Activated T-cell treated with anti-CD3 and anti-CD28 coated beads, Interleukin-2, amount 50 U/mL, for 24 hours (primary cell): ENCODE data around the gene NINJ1.
A peak's percentile ranks its signal among the peaks of the same experiment; 100 is the strongest.

Experiments
- DNase-seq: peaks from one replicate; pipeline ENCODE4 v3.0.0-alpha.2; 2020
- H3K27ac Mint-ChIP-seq: 2 replicates; pipeline ENCODE4 v1.8.0; 2020; ENCODE audit warnings: mild to moderate bottlenecking, mixed read lengths
- H3K27me3 Mint-ChIP-seq: 2 replicates; pipeline ENCODE4 v1.8.0; 2020; ENCODE audit warnings: mixed read lengths
- H3K36me3 Mint-ChIP-seq: 2 replicates; pipeline ENCODE4 v1.8.0; 2020; ENCODE audit warnings: low read depth, mixed read lengths
- H3K4me1 Mint-ChIP-seq: 2 replicates; pipeline ENCODE4 v1.8.0; 2020; ENCODE audit warnings: low read depth, mixed read lengths
- H3K4me3 Mint-ChIP-seq: 2 replicates; pipeline ENCODE4 v1.8.0; 2020; ENCODE audit warnings: mild to moderate bottlenecking, moderate library complexity, mixed read lengths
- H3K9me3 Mint-ChIP-seq: 2 replicates; pipeline ENCODE4 v1.8.0; 2020; ENCODE audit warnings: mixed read lengths

The NINJ1 gene

DNA sequence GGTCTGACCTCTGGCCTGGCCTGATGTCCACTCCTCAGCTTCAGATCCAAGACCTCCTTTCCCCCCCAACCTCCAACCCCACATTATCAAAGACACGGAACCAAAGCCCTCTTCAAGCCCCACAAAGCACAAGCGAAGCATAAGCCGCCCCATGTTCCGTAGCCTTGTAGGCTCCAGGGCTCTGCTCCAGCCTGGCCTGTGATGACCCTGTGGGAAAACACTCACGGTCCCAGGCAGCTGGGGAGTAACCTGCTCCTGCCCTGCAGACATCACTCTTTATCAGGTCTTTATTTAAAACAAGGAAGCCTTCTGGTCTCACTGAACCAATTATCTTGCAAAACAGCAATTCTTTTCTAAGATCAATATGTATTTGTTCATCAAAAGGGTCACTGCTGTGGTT is 34.5 kb upstream of the NINJ1 start:
- H3K4me3 Mint-ChIP-seq = no peak overlapping the region
- H3K27me3 Mint-ChIP-seq = no peaks in the 10 kb centered on the region
- no peaks in the 10 kb centered on the region for H3K4me1 Mint-ChIP-seq
- no peaks in the 10 kb centered on the region for H3K36me3 Mint-ChIP-seq
- H3K27ac Mint-ChIP-seq = no peak overlapping the region
- DNase-seq = no peak
- no peaks in the 10 kb centered on the region for H3K9me3 Mint-ChIP-seq

DNA sequence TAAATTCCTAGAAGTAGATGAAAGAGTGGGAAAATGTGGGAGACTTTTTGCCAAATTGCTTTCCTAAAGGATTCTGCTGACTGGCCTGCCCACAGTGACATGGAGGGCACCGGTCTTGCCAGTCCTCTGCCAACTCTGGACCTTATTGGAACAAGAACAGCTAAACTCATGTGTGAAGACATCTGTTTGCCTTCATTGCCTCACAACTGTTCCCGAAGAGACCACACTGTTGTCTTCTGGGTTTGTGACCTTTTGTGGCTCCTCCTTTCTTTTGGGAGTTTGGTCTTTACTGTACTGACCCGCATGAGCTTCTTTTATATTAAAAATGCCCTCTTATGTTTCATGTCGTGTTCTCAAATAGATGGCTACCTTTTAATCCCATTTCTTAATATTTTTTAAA is 33.8 kb upstream of the NINJ1 start:
- Mint-ChIP-seq H3K27ac (no peak overlapping the region), H3K4me3 (no peak overlapping the region), H3K27me3 (no peaks in the 10 kb centered on the region), H3K4me1 (no peaks in the 10 kb centered on the region), H3K36me3 (no peaks in the 10 kb centered on the region), H3K9me3 (no peaks in the 10 kb centered on the region)
- DNase-seq = no peak

- H3K27me3 Mint-ChIP-seq = no peaks in the 10 kb centered on the region
- no peaks in the 10 kb centered on the region for H3K36me3 Mint-ChIP-seq
- no peak overlapping the region for H3K4me3 Mint-ChIP-seq
- H3K27ac Mint-ChIP-seq = no peak overlapping the region
- DNase-seq = no peak
- no peaks in the 10 kb centered on the region for H3K4me1 Mint-ChIP-seq
- no peaks in the 10 kb centered on the region for H3K9me3 Mint-ChIP-seq
Measured at GRCh38 chr9:93167185-93167584, 33.1 kb upstream of the NINJ1 start.

- Mint-ChIP-seq H3K9me3 (no peaks in the 10 kb centered on the region), H3K27me3 (no peaks in the 10 kb centered on the region)
Measured at GRCh38 chr9:93166699-93167098, 32.6 kb upstream of the NINJ1 start.

GRCh38 chr9:93164085-93164484 is 30.0 kb upstream of the NINJ1 start:
- Mint-ChIP-seq H3K27me3 (no peaks in the 10 kb centered on the region), H3K9me3 (no peaks in the 10 kb centered on the region), H3K4me3 (no peak overlapping the region), H3K4me1 (peaks cover 10% of the 10 kb centered on the region), H3K27ac (no peak overlapping the region), H3K36me3 (no peaks in the 10 kb centered on the region)
- DNase-seq = no peak

More at GRCh38 chr9:93166699-93167098, 32.6 kb upstream of the NINJ1 start:
- Mint-ChIP-seq H3K36me3 (no peaks in the 10 kb centered on the region), H3K27ac (no peak overlapping the region), H3K4me1 (no peaks in the 10 kb centered on the region), H3K4me3 (no peak overlapping the region)
- no peak for DNase-seq

- H3K27ac Mint-ChIP-seq = no peak overlapping the region
- H3K4me1 Mint-ChIP-seq = peaks cover 12% of the 10 kb centered on the region
- no peaks in the 10 kb centered on the region for H3K36me3 Mint-ChIP-seq
- DNase-seq = no peak
- no peaks in the 10 kb centered on the region for H3K27me3 Mint-ChIP-seq
- H3K4me3 Mint-ChIP-seq = no peak overlapping the region
- H3K9me3 Mint-ChIP-seq = no peaks in the 10 kb centered on the region
Measured at GRCh38 chr9:93161786-93162562, 27.9 kb upstream of the NINJ1 start.

DNA sequence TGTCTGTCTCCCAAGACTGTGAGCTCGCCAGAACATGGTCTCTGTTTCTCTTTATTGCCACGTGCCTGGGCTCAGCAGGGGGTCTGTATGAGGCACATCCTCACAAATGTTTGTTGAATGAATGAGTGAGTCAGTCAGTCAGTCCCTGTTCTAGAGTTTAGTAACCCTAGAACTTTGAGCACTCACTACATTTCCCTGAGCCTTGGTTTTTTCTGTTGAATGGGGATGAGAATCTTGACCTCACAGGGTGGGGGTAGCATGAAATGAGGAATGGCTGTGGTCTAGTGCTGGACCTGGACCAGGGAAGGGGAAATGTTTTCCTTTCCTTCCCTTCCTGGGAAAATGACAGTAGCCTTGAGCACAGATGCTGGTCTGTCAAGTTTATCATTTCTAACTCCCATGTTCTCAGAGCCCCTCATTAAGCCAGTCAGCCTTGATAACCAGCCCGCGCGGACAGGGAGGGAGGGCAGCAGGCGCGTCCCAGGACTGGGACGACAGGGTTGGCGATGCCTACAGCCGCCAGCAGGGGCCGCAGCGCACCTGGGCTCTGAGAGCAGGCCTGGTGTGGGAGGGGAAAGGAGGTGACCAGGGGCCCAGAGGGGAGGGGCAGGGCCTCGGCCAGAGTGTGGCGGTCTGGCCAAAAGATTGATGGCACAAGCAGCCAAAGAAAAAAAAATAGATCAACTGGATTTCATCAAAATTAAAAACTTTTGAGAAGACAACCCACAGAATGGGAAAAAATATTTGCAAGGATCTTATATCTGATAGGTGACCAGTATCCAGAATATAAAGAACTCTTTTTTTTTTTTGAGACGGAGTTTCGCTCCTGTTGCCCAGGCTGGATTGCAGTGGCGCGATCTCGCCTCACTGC is 25.8 kb upstream of the NINJ1 start:
- Mint-ChIP-seq H3K36me3 (peaks cover 2% of the 10 kb centered on the region), H3K4me1 (peaks cover 24% of the 10 kb centered on the region), H3K9me3 (no peaks in the 10 kb centered on the region), H3K27ac (peak overlapping the region; percentile 64), H3K27me3 (no peaks in the 10 kb centered on the region), H3K4me3 (no peak overlapping the region)
- DNase-seq = peak; percentile 83

- no peak overlapping the region for H3K4me3 Mint-ChIP-seq
- no peaks in the 10 kb centered on the region for H3K9me3 Mint-ChIP-seq
- H3K4me1 Mint-ChIP-seq = peaks cover 27% of the 10 kb centered on the region
- DNase-seq = peak; percentile 58
- no peaks in the 10 kb centered on the region for H3K27me3 Mint-ChIP-seq
- H3K36me3 Mint-ChIP-seq = peaks cover 2% of the 10 kb centered on the region
- peak overlapping the region; percentile 85 for H3K27ac Mint-ChIP-seq
Measured at GRCh38 chr9:93156475-93157008, 22.5 kb upstream of the NINJ1 start.

GRCh38 chr9:93155716-93156474 is 21.8 kb upstream of the NINJ1 start:
- DNase-seq = no peak
- Mint-ChIP-seq H3K4me1 (peaks cover 27% of the 10 kb centered on the region), H3K36me3 (peaks cover 2% of the 10 kb centered on the region), H3K27ac (peak overlapping the region; percentile 85), H3K4me3 (no peak overlapping the region), H3K27me3 (no peaks in the 10 kb centered on the region), H3K9me3 (no peaks in the 10 kb centered on the region)

- DNase-seq = no peak
- H3K36me3 Mint-ChIP-seq = peaks cover 2% of the 10 kb centered on the region
Measured at GRCh38 chr9:93154293-93154903, 20.3 kb upstream of the NINJ1 start.

DNA sequence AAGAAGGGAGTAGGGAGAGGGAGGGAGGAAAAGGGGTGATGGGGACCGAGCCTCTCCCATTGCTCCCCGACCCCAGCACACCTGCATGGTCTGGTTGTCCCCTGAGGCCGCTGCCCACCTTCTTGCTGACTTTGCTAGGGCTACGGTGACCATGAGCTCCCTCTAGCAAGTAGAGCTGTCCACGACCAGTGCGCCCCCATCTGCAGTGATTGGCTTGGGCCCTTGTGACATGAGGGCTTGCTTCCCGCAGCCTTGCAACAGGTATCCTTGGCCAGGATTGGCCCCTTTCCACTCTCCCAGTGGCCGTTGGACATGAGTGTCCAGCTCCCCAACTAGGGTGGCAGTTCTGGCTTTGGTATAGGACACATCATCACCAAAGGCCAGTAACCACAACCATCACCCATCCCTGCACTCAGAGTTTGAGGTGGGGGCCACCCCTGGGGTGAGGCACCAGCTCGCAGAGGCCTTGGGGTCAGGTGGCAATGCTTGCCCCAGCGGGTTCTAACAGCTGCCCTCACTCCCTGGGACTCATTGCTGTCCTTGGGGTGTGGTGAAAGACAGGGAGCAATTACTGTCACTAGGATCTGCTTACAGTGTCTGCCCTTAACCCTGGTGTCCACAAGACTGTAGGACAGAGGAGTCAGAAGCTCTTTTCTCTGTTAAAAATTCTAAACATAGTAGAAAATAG is 17.2 kb upstream of the NINJ1 start:
- peaks cover 18% of the 10 kb centered on the region for H3K9me3 Mint-ChIP-seq
- no peaks in the 10 kb centered on the region for H3K27me3 Mint-ChIP-seq
- no peak for DNase-seq
- H3K27ac Mint-ChIP-seq = no peak overlapping the region
- no peak overlapping the region for H3K4me3 Mint-ChIP-seq
- peaks cover 44% of the 10 kb centered on the region for H3K4me1 Mint-ChIP-seq
- H3K36me3 Mint-ChIP-seq = peaks cover 26% of the 10 kb centered on the region

More at GRCh38 chr9:93154293-93154903, 20.3 kb upstream of the NINJ1 start:
- Mint-ChIP-seq H3K4me1 (peaks cover 31% of the 10 kb centered on the region), H3K27ac (no peak overlapping the region), H3K4me3 (no peak overlapping the region), H3K9me3 (no peaks in the 10 kb centered on the region), H3K27me3 (no peaks in the 10 kb centered on the region)

DNA sequence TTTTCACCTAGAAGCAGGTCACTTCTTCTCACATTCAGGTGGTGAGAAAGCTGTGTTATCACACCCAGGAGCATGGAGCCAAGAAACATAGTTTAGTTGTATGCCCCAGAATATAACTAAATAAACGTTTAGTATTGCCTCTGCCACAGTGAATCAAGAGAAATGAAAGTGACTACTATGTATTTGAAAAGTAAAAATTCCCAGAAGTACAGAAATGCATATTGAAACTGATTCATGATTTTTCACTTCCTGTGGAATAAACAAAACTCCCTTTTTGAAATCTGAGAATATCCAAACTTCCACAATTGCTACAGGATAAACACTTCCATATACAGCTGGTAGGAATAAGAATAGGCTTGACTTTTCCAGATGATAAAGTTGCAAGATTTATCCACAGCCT is 15.3 kb upstream of the NINJ1 start:
- DNase-seq = no peak

GRCh38 chr9:93148721-93149120 is 14.7 kb upstream of the NINJ1 start:
- H3K4me1 Mint-ChIP-seq = peaks cover 54% of the 10 kb centered on the region
- peak overlapping the region; percentile 91 for H3K27ac Mint-ChIP-seq
- no peaks in the 10 kb centered on the region for H3K27me3 Mint-ChIP-seq

More for the DNA sequence above, 15.3 kb upstream of the NINJ1 start:
- H3K36me3 Mint-ChIP-seq = peaks cover 31% of the 10 kb centered on the region
- peaks cover 48% of the 10 kb centered on the region for H3K4me1 Mint-ChIP-seq
- no peaks in the 10 kb centered on the region for H3K27me3 Mint-ChIP-seq
- H3K9me3 Mint-ChIP-seq = peaks cover 22% of the 10 kb centered on the region
- peak overlapping the region; percentile 19 for H3K4me3 Mint-ChIP-seq
- peak overlapping the region; percentile 91 for H3K27ac Mint-ChIP-seq

More at GRCh38 chr9:93148721-93149120, 14.7 kb upstream of the NINJ1 start:
- Mint-ChIP-seq H3K4me3 (peak overlapping the region; percentile 19), H3K36me3 (peaks cover 31% of the 10 kb centered on the region), H3K9me3 (peaks cover 22% of the 10 kb centered on the region)
- no peak for DNase-seq
